Coronary artery (tissue), 2 donors: ENCODE data around the gene RYR3.

Experiments
- DNase-seq: peaks from one replicate; pipeline ENCODE4 v3.0.0-alpha.2; 2017; ENCODE audit warnings: low spot score
- H3K27ac ChIP-seq, 2 donors: fragments of 200-600 bp; sonication (generic); one replicate each; pipeline ENCODE4 v1.5.1; 2016 to 2019
- H3K4me3 ChIP-seq: fragments of 200-600 bp; sonication (generic); 2 replicates; pipeline ENCODE4 v1.5.1; 2016; ENCODE audit warnings: mild to moderate bottlenecking, moderate library complexity
- CTCF ChIP-seq: fragments of 200-600 bp; sonication (generic); IDR thresholded peaks from one replicate; pipeline ENCODE4 v1.5.1; 2019; ENCODE audit warnings: antibody characterized with exemption

RYR3 gene

GRCh38 chr15:33467816-33468163 lies 157.0 kb downstream of the RYR3 start:
- H3K4me3 ChIP-seq = no peak overlapping the region
- DNase-seq = no peak
- no peak overlapping the region for H3K27ac ChIP-seq
- no peak for TF ChIP-seq CTCF

- no peak for TF ChIP-seq CTCF
- DNase-seq = no peak
- Histone ChIP-seq H3K27ac (no peak overlapping the region), H3K4me3 (no peak overlapping the region)
Observed at GRCh38 chr15:33468740-33469139, 158.0 kb downstream of the RYR3 start.

GRCh38 chr15:33473005-33473404 lies 162.2 kb downstream of the RYR3 start:
- no peak for TF ChIP-seq CTCF
- no peak for DNase-seq

GRCh38 chr15:33473714-33474113 lies 162.9 kb downstream of the RYR3 start:
- TF ChIP-seq CTCF = no peak

More at GRCh38 chr15:33473005-33473404, 162.2 kb downstream of the RYR3 start:
- Histone ChIP-seq H3K4me3 (no peak overlapping the region), H3K27ac (no peak overlapping the region)

GRCh38 chr15:33476076-33476475 lies 165.3 kb downstream of the RYR3 start:
- no peak for DNase-seq
- Histone ChIP-seq H3K4me3 (no peak overlapping the region), H3K27ac (no peak overlapping the region)
- TF ChIP-seq CTCF = no peak

More at GRCh38 chr15:33473714-33474113, 162.9 kb downstream of the RYR3 start:
- Histone ChIP-seq H3K27ac (no peak overlapping the region), H3K4me3 (no peak overlapping the region)
- DNase-seq = no peak

GRCh38 chr15:33476908-33477307 lies 166.1 kb downstream of the RYR3 start:
- H3K27ac ChIP-seq = no peak overlapping the region
- H3K4me3 ChIP-seq = no peak overlapping the region
- TF ChIP-seq CTCF = no peak
- no peak for DNase-seq

- H3K27ac ChIP-seq = no peak overlapping the region
- TF ChIP-seq CTCF = no peak
- H3K4me3 ChIP-seq = no peak overlapping the region
- DNase-seq = no peak
Observed at GRCh38 chr15:33489335-33489734, 178.6 kb downstream of the RYR3 start.
